HG03103 (cell line): ENCODE results near the gene KRT3.

ENCODE experiments used
- ATAC-seq: cut with Tn5 transposase; IDR thresholded peaks from one replicate; pipeline ENCODE4 v1.9.1; 2021; ENCODE audit warnings: low read depth; ENCODE audit not compliant: unreplicated experiment

KRT3 gene

GRCh38 chr12:52828156-52828555 is 32.2 kb upstream of the KRT3 start:
- no peak for ATAC-seq

- ATAC-seq = no peak
These were observed 31.7 kb upstream of the KRT3 start for GRCh38 chr12:52827499-52828090.

- ATAC-seq = no peak
These were observed 30.9 kb upstream of the KRT3 start for GRCh38 chr12:52826611-52827498.

GRCh38 chr12:52825961-52826360 is 30.0 kb upstream of the KRT3 start:
- ATAC-seq = no peak

- no peak for ATAC-seq
These were observed 29.0 kb upstream of the KRT3 start for GRCh38 chr12:52824741-52825410.

- no peak for ATAC-seq
These were observed 28.0 kb upstream of the KRT3 start for GRCh38 chr12:52823761-52824450.

- ATAC-seq = no peak
These were observed 27.0 kb upstream of the KRT3 start for GRCh38 chr12:52822771-52823510.

GRCh38 chr12:52821826-52822660 is 26.1 kb upstream of the KRT3 start:
- no peak for ATAC-seq

GRCh38 chr12:52821071-52821730 is 25.3 kb upstream of the KRT3 start:
- ATAC-seq = no peak

- ATAC-seq = no peak
These were observed 24.6 kb upstream of the KRT3 start for GRCh38 chr12:52820521-52820920.

- ATAC-seq = no peak
These were observed 24.0 kb upstream of the KRT3 start for GRCh38 chr12:52819731-52820510.

GRCh38 chr12:52818887-52819420 is 23.0 kb upstream of the KRT3 start:
- no peak for ATAC-seq

GRCh38 chr12:52818388-52818787 is 22.5 kb upstream of the KRT3 start:
- no peak for ATAC-seq

GRCh38 chr12:52817699-52818238 is 21.9 kb upstream of the KRT3 start:
- no peak for ATAC-seq

- ATAC-seq = no peak
These were observed 21.2 kb upstream of the KRT3 start for GRCh38 chr12:52817003-52817698.

- ATAC-seq = no peak
These were observed 20.0 kb upstream of the KRT3 start for GRCh38 chr12:52815676-52816588.
